HG03039 (cell line): ENCODE results near the gene MYO3B.

ENCODE experiments used
- ATAC-seq: cut with Tn5 transposase; IDR thresholded peaks from one replicate; pipeline ENCODE4 v1.9.1; 2021; ENCODE audit warnings: mild to moderate bottlenecking, moderate library complexity; ENCODE audit not compliant: unreplicated experiment

The MYO3B gene

GRCh38 chr2:170159060-170159459 is 18.9 kb upstream of the MYO3B start:
- no peak for ATAC-seq

GRCh38 chr2:170161516-170162270 is 16.3 kb upstream of the MYO3B start:
- no peak for ATAC-seq

- no peak for ATAC-seq
Measured at GRCh38 chr2:170162271-170162632, 15.7 kb upstream of the MYO3B start.

- no peak for ATAC-seq
Measured at GRCh38 chr2:170163411-170164065, 14.4 kb upstream of the MYO3B start.

- no peak for ATAC-seq
Measured at GRCh38 chr2:170165129-170165528, 12.8 kb upstream of the MYO3B start.

- ATAC-seq: no peak
Measured at GRCh38 chr2:170166735-170167134, 11.2 kb upstream of the MYO3B start.

GRCh38 chr2:170170281-170171040 is 7.5 kb upstream of the MYO3B start:
- no peak for ATAC-seq

GRCh38 chr2:170176212-170176611 is 1.7 kb upstream of the MYO3B start:
- ATAC-seq: no peak

- ATAC-seq: peak; percentile 66
Measured at GRCh38 chr2:170180031-170180566, 2.2 kb downstream of the MYO3B start.

GRCh38 chr2:170181602-170182001 is 3.7 kb downstream of the MYO3B start:
- ATAC-seq: no peak

- no peak for ATAC-seq
Measured at GRCh38 chr2:170185319-170185718, 7.4 kb downstream of the MYO3B start.

- ATAC-seq: no peak
Measured at GRCh38 chr2:170189757-170190156, 11.8 kb downstream of the MYO3B start.

GRCh38 chr2:170190172-170190571 is 12.2 kb downstream of the MYO3B start:
- no peak for ATAC-seq

- ATAC-seq: no peak
Measured at GRCh38 chr2:170191166-170191866, 13.4 kb downstream of the MYO3B start.

- ATAC-seq: no peak
Measured at GRCh38 chr2:170196963-170197362, 19.0 kb downstream of the MYO3B start.

- no peak for ATAC-seq
Measured at GRCh38 chr2:170201275-170201674, 23.3 kb downstream of the MYO3B start.

- no peak for ATAC-seq
Measured at GRCh38 chr2:170201734-170202393, 23.9 kb downstream of the MYO3B start.

- no peak for ATAC-seq
Measured at GRCh38 chr2:170202437-170202836, 24.5 kb downstream of the MYO3B start.

GRCh38 chr2:170204298-170204951 is 26.5 kb downstream of the MYO3B start:
- ATAC-seq: no peak

- no peak for ATAC-seq
Measured at GRCh38 chr2:170206246-170206645, 28.3 kb downstream of the MYO3B start.
